ENCODE results near the gene UBE2D2.
"Not testable (repeated sequence)": the region's sequence is repeated elsewhere in the genome, so short reads cannot be mapped to it uniquely, and the experiment has no call there.

UBE2D2 gene

DNA sequence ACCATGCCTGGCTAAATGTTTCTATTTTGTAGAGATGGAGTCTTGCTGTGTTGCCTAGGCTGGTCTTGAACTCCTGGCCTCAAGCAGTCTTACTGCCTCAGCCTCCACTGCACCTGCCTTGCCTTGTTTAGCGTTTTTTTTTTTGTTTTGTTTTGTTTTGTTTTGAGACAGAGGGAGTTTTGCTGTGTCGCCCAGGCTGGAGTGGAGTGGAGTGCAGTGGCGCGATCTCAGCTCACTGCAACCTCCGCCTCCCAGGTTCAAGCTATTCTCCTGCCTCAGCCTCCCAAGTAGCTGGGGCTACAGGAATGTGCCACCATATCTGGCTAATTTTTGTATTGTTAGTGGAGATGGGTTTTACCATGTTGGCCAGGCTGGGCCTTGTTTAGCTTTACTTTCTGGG, 27.0 kb downstream of the UBE2D2 start:
- not testable (repeated sequence) for DNase-seq

DNA sequence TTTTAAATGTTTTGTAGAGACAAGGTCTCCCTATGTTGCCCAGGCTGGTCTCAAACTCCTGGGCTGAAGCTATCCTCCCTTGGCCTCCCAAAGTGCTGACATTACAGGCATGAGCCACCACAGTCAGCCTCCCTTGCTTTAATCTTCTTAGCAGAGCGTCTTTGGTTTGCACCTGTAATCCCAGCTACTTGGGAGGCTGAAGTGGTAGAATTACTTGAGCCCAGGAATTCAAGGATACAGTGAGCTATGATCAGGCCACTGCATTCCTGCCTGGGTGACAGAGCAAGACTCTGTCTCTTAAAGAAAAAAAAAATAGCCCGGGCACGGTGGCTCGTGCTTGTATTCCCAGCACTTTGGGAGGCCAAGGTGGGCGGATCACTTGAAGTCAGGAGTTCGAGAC, 27.8 kb downstream of the UBE2D2 start:
- no peak for DNase-seq

DNA sequence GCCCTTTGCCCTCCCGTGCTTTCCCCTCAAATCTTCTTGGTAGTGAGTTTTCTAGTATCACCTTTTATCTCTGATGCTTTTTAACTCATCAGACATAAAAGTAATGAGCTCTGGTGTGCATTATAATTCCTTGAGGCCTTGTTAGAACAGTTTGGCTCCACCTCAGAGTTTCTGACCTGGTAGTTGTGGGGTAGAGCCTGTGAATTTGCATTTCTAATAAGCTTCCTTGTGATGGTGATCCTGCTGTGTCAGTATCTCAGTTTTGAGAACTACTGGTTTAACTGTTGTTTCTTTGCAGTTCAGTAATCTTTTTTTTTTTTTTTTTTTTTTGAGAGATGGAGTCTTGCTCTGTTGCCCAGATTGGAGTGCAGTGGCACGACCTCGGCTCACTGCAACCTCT, 31.1 kb downstream of the UBE2D2 start:
- DNase-seq: no peak

DNA sequence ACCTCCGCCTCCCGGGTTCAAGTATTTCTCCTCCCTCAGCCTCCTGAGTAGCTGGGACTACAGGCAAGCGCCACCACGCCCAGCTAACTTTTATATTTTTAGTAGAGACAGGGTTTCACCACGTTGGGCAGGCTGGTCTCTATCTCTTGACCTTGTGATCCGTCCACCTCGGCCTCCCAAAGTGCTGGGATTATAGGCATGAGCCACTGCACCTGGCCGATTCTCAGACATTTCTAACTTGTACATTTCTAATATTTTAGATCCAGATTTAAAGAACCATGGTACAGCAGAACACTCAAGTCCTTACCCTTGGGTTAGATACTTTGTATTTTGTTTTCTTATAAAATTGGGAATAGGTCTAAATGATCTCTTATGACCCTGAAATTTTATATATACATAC, 31.9 kb downstream of the UBE2D2 start:
- not testable (repeated sequence) for DNase-seq

DNA sequence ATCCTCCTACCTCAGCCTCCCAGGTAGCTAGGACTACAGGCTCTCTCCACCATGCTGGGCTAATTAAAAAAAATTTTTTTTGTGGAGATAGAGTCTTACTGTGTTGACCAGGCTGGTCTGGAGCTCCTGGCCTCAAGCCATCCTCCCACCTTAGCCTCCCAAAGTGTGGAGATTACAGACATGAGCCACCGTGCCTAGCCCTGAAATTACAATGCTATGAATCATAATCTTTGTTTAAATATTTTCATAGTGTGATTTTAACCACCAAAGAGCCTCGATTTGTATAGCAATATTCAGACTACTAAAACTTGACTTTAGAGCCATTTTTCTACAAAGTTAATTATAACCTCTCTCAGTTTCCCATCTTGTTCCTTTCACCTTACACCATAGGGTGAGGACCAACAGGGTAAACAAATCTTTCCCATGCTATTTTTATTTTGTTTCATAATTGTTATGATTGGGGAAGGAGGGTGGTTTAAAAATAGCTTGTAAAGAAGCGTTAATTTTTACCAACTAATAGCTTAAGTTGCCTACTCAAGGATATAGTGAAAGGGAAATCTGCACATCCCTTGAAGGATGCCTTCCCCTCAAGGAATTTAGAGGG, 32.7 kb downstream of the UBE2D2 start:
- no peak for DNase-seq

DNA sequence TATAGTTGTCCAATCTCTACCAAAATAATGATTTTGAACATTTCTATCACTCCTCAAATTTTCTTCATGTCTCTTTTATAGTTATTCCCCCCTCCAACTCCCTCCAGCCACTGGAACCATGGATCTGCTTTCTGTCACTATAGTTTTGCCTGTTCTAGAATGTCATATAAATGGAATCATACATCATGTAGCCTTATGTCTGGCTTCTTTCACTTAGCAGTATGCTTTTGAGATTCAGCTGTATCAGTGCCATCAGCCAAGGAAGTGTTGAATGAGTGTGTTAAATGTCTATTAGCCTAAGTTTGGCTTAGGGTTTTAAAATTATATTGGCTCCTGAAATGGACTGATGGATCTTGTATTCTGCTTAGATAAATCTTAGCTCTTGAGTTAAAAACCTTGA, 36.0 kb downstream of the UBE2D2 start:
- no peak for DNase-seq

DNA sequence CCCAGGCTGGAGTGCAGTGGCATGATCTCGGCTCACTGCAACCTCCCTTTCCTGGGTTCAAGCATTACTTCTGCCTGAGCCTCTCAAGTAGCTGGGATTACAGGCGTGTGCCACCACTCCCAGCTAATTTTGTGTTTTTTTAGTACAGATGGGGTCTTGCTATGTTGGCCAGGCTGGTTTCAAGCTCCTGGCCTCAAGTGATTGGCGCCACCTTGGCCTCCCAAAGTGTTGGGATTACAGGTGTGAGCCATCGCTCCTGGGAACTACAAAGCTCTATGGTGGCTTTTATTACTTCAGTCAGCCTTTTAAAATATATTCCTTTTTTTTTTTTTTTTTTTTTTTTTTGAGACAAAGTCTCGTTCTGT, 37.4 kb downstream of the UBE2D2 start:
- not testable (repeated sequence) for DNase-seq

DNA sequence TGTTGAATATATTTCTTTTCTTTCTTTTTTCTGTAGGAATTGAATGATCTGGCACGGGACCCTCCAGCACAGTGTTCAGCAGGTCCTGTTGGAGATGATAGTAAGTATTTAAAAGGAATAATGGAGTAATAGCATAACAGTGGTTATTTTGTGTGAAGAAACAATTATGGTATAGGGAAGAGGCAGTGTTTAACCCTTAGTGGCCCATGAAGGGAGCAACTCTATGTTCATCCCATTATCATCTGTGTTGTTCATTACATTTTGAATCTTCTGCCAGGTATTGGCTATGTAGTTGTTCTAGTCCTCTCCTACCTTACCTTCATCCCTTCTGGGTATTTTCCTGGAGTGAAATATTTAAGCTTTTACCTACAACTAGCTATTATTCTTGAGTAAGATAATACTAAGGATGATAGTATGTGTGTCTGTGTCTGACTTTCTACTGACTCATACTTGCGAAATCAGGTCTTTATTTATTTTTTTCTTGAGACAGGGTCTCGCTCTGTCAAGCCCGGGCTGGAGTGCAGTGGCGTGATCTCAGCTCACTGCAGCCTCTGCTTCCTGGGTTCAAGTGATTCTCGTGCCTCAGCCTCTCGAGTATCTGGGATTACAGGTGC, 39.3 kb downstream of the UBE2D2 start:
- no peak for DNase-seq

DNA sequence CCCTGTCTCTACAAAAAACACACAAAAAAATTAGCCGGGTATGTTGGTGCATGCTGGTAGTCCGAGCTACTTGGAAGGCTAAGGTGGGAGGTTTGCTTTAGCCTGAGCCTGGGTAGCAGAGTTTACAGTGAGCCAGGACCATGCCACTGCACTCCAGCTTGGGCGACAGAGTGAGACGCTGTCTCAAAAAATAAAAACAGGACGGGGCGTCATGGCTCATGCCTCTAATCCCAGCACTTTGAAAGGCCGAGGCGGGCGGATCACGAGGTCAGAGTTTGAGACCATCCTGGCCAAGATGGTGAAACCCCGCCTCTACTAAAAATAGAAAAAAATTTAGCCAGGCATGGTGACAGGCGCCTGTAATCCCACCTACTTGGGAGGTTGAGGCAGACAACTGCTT, 40.3 kb downstream of the UBE2D2 start:
- no peak for DNase-seq

DNA sequence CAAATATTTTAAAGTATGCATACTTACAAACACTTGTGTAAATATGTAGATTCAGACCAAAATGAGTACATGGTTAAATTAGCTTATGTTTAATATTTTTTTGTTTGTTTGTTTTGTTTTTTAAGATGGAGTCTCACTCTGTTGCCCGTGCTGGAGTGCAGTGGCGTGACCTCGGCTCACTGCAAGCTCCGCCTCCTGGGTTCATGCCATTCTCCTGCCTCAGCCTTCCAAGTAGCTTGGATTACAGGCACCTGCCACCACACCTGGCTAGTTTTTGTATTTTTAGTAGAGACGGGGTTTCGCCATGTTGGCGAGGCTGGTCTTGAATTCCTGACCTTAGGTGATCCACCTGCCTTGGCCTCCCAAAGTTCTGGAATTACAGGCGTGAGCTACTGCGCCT, 40.8 kb downstream of the UBE2D2 start:
- DNase-seq: not testable (repeated sequence)

DNA sequence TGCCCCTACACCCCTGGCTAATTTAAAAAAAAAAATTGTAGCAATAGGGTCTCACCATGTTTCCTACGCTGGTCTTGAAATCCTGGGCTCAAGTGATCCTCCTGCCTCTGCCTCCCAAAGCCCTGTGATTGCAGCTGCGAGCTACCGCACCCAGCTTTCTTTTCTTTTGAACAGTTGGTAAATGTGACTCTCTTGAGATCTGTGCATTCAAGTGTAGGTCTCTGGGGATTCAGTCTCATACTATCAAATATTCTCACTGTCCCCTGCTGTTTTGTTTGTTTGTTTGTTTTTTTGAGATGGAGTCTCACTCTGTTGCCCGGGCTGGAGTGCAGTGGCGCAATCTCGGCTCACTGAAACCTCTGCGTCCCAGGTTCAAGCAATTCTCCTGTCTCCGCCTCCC, 44.7 kb downstream of the UBE2D2 start:
- no peak for DNase-seq

DNA sequence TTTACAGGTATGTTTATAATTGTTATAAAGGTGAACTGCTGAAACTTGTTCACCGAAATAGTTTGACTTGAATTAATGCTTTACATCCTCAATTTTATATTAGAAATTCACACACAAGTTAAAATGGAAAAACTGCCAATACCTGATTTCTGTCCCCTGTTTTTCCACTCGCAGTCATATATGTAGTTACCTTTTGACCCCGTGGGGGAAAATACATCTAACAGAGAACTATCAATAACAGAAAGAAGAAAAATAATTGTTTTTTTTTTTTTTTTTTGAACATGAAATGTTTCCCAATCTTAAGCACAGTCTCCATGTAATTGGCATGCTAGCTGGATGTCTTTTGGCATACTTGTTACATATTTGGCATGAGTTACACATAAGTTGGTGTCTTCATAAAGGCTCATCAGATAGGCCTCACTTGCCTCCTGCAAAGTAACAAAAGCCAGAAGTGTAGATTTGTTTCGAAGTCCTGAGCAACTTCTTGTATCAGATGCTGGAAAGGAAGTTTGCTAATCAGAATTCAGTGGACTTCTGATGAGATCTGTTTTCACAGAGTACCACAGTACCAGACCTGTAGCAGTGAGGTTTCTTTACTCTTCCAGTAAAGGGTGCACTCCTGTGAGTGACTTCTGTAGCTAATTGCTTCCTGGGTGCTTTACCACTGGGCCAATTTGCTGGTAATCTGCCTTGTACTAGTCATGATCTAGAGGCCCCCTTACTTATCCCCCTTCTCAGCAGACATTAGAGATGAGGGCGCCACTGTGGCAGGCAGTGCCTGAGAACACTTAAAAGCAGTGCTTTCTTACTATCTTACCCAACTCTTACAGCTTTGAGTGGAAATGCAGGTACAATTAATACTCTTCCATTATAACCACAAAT, 50.8 kb downstream of the UBE2D2 start:
- no peak for DNase-seq

DNA sequence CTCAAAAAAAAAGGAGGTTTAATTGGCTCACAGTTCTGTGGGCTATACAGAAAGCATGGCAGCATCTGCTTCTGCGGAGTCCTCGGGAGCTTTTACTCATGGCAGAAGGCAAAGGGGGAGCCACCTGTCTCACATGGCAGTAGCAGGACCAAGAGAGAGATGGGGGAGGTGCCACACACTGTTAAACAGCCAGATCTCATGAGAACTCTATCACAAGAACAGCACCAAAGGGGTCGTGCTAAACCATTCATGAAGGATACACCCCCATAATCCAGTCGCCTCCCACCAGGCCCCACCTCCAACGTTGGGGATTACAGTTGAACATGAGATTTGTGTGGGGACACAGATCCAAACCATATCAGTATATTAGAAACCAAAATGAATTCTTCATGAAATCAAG, 58.7 kb downstream of the UBE2D2 start:
- DNase-seq: no peak

DNA sequence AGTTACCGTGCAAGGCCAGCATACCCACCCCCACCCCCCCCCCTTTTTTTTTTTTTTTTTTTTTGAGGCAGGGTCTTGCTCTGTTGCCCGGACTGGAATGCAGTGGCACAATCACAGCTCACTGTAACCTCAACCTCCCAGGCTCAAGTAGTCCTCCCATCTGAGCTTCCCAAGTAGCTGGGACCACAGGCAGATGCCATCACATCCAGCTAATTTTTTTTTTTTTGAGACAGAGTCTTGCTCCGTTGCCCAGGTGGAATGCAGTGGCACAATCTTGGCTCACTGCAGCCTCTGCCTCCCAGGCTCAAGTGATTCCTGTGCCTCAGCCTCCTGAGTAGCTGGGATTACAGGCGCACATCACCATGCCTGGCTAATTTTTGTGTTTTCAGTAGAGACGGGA, 64.3 kb downstream of the UBE2D2 start:
- not testable (repeated sequence) for DNase-seq

DNA sequence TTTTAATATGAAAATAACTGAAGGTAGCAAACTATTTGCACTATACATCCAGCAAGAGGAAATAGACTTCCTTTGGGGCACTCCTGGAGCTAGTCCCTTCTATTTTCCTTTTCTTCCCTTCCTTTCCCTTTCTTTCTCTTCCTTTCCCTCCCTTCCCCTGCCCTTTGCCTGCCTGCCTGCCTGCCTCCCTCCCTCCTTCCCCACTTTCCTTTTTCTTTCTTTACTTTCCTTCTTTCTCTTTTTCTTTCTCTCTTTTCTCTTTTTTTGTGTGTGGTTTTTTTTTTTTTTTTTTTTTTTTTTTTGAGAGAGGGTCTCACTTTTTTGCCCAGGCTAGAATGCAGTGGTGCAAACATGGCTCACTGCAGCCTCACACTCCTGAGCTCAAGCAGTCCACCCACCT, 69.7 kb downstream of the UBE2D2 start:
- DNase-seq: no peak

DNA sequence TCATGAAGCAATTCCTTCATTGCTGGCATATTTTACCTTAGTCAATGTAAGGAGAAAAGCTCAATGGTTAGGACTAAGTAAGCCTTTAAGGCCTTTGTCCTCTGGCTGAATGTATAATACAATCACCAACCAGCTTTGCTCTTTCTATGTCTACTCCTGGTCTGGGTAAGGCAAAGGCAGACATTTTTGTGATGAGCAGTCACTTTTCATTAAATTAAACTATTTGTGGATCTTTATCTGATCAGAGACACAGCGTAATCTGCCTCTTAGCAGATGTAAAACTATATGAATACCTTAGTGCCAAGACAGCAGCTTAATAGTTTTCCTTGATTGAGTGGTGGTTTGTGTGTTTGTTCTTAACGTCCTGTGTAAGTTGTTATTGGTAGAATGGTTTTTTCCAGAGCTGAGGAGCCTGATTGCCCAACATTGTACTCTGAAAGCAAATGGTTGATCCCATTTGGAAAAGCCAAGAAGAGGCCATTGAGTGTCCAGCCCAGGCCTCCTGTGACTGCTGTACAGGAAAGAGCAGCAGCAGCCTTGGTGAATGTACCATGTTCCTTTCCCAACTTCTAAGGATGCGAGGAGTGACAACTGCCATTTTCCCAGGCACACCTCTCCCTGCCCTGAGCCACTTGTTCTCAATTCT, 70.5 kb downstream of the UBE2D2 start:
- no peak for DNase-seq

DNA sequence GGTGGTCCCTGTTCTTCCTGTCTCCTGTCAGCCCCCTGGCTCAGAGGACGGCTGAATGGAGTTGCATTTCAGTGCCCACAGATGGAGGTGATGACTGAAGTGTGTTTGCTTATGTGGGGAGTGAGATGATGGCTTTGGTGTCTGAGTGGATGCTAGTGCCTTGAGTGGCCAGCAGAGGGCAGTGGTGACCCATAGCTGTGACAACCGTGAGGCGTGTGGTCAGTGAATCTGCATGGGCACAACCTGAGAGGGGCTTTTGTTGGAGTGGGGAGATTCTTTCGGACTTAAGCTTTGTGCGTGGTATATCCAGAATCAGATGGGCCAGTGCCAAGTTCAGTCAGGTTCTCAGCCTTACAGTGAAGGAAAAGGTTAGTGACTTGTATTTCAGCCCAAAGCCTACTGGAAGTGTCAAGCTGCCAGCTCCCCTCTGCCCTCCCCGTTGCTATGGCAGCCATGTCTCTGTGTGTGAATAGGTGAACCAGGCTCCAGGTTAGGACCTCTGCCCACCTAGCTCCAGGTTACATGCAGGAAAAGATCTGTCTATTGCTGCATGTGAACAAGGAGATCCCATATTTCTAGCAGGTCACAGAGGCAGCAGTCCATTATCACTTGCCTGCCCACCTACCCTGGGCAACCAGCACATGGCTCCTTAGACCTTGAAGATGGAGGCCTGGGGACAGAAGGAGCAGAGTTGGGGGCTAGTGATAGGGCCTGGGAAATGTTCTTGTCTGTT, 72.3 kb downstream of the UBE2D2 start:
- peak; percentile 67 for DNase-seq

DNA sequence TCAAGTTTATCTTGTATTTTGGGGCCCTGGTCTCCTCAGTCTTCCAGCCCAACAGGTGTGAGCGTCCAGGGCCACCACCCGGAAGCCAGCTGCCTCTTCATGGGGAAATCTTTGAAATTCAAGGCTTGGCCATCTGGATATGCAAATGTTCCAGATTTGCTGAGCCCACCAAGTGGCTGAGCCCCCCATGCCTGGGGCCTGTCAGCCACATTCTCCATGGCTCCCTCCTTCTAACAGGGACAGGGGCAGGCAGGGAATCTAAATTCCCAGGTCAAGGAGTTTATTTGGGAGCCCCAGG, 72.8 kb downstream of the UBE2D2 start:
- no peak for DNase-seq

DNA sequence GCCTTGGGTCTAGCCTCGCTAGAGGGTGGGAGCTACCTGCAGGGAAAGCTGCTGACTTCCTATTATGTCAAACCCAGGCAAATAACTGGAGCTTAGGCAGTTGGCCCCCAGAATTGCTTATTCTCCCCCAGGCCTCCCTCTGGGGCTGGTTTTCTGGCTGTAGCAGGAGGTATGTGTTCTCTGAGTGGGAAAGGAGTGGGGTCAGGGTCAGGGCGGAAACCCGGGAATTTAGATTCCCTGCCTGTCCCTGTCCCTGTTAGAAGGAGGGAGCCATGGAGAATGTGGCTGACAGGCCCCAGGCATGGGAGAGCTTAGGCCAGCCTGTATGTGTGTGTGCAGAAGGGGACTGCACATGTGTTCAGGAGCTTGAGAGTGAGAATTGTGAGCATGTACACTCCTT, 73.4 kb downstream of the UBE2D2 start:
- DNase-seq: no peak

DNA sequence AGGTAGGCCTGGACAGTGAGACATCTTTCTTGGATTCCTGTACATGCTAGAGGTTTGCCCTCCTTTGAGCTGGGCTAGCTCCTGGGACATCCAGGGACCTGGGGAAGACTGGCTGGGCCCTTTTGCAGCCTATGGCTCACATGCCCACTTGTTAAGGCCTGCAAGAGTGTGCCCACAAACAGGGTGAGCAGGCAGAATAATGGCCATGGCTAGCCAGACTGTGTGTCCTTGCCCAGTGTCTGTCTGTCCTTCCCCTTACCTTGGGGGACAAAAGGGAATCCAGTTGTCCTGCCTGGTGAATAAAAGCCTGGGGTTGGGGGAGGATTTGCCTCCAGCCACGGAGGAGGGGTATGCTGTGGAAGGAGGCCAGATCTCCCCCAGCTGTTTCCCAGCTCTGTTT, 74.1 kb downstream of the UBE2D2 start:
- DNase-seq: no peak

DNA sequence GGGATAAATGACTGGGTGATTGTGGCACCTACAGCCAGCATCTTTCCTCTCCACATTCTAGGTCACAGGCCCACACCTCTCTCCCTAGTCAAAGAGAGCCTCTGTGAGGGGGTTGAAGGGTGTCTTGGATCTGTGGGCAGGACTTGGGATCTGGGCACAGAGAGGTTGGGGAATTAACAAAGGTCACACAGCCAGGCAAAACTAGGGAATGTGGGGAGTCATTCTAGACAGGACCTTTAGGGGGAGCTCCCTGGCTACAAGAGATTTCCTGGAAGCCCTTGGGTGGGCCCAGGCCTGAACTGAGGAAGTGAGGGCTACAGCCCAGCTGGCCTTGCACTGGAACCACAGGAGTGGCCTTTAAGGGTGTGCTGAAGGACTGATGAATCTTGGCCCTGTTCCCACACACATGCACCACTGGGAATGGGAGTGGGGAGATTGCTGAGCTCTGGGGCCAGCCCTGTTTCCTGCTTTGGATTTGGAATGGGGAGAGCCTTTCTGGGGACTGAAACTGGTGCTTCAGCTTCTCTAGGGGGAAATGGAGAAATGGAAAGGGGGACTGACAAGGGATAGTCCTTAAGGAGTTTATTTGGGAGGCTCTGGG, 74.6 kb downstream of the UBE2D2 start:
- DNase-seq: no peak

DNA sequence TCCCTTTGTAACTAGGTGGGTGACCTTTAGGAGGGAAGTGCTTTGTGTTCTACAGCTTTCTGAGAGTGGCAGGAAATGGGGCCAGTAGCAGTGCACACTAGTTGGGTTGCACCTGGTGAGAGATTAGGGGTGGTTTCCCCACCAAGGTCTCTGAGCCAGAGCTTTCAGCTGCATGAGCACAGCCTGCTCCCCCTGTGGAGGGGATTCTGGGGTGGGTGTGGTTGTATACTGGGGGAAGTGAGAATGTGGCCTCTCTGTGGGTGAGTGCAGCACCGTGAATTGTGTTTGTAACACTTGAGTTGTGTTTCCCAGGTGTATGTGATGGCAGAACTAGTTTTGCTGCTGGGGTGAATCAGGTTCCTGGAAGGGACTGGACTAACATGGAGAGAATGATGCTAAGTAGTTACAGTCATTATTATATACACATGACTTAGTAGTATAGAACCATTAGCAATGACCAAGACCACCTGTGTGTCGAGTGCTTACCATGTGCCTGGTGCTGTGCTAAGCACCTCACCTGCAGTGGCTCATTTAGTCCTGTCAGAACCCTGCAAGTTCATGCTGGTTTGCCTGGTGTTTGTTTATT, 75.2 kb downstream of the UBE2D2 start:
- no peak for DNase-seq
